Suppressor macrophage treated with lipopolysaccharide for 4 hours (primary cell): Measurements from ENCODE around the gene WDR31.
A peak's percentile ranks its signal among the peaks of the same experiment; 100 is the strongest.
"Not testable (repeated sequence)": the region's sequence is repeated elsewhere in the genome, so short reads cannot be mapped to it uniquely, and the experiment has no call there.

Experiments
- DNase-seq: peaks from one replicate; pipeline ENCODE4 v3.0.0-alpha.2; 2020

WDR31 gene

DNA sequence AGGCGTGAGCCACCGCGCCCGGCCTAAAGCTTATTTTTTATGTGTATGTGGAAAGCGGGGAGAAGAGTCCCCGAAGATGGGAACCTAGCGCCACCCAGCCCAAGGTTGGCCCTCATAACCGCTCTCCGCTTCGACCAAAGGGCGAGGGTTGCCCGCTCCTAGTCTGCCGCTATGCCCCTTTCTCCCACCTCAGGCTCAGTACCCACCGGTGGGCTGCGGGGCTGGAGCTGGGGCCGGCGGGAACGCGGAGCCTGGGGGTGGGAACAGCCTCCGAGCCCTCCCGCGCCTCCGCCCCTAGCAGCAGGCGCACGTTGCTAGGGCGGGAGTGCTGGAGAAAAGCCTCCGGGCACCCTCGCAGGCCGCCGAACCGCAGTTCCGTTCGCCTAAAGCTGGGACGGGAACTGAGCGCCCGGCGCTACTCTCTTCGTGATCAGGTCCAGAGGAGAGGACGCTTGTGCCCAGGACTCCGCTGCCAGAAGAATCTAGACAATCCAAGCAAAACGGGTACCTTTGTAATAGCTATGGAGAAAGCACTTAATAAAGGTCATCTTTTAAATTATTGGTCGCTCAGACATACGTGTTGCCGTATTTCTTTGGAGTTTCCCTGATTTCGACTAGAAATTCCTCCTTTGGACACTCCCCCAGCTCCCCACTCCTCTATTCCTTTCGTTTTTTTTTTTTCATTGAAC, at the start of gene WDR31:
WDR31 (minus strand) TSS at position 265 of the 689 bp plus-strand sequence. CDS start 8,253 bp downstream, outside the sequence.
- DNase-seq: peak; percentile 88

DNA sequence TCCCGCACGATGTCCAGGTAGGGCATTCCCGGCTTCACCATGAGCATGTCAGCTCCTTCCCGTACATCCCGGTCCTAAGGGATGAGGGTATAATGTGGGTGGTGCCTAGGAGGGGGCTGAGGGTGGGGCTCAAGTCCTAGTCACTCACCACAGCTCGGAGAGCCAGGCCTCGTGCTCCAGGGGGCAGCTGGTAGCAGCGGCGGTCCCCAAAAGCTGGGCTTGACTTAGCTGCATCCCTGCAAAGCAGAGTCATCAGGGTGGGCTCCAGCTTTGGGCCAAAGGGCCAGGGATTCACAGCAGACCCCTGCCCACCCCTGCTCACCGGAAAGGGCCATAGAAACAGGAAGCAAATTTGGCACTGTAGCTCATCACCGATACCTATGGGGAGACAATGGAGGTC, 49.4 kb upstream of the WDR31 start:
- DNase-seq: no peak

DNA sequence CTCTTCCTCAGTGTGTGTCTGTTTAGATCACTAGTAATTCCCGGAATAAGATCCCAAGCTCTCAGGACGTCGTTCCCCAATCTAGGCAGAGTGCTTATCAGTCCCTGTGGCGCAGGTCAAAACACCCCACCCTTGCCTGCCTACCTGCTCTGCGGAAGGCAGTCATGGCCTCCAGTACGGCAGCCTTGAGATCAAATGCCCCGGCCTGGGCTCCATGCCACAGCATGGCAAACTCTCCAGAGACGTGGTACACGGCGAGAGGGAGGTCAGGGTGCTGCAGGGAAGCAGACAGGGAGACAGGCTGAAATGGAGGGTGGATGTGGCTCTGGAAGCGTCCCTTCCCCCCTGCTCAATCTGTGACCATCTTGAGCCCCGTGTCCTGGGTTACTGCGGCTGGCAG, 48.8 kb upstream of the WDR31 start:
- DNase-seq: no peak

DNA sequence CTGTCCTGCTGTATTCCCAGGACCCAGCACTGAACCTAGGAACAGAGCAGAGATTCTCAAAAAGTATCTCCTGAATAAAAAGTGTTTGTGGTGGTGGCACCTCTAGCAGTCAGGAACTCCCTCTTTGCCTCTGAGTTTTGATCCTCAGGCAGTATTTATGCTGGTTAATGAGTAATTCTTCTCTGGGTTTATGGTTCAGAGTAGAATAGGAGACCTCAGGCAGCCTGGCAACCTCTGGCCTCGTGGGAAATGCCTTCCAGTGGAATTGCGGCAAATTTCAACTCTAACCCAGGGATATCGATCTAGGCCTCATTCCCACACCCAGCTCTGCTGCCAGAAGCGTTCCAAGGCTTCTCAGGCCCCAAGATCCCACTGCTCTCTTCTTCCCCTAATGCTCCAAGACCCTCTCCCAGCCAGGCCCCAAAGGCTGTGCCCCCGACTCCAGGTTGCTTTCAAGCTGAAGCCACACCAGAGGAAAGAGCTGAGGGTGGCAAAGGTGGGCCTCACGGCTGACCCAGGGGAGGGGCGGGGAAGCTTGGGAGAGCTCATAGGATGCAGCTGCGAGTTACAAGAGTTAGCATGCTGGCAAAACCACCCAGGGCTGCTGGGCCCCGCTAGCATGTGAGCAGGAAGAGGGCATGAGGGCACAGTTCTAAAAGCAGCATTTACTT, 47.6 kb upstream of the WDR31 start:
- DNase-seq: no peak

DNA sequence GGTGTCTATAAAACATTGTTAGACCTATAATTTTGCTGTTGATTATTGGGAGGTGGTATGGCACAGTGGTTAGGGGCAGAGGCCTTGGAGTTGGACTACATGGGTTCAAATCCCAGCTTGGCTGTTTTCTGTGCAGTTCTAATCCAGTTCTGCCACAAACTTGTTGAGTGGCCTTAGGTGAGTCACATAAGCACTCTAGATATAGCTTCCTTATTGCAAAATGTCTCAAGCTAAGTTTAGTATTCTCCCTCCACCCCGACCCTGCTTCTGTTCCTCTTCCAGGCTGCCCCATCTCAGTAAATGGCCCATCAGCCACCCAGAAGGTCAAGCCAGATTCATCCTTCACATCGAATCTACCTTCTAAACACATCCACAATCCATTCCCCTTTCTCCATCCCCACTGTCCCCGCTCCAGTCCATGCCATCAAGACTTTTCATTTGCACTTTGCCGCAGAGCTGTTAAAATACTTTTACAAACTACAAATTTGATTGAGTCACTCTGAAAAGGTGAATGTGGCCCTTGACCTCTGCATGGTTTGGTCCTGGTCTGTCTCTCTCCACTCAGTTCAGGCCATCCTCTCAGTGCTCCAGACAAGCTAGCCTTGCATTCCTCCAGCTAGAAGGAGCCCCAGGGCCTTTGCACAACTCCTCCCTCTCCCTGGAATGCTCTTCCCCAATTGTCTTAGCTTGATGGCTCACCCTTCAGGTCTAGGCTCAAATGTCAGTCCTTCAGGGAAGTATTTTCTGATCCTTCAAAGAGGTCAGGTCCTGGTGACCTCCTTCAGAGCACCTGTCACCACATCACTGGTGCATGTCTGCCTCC, 46.7 kb upstream of the WDR31 start:
- peak; percentile 27 for DNase-seq

DNA sequence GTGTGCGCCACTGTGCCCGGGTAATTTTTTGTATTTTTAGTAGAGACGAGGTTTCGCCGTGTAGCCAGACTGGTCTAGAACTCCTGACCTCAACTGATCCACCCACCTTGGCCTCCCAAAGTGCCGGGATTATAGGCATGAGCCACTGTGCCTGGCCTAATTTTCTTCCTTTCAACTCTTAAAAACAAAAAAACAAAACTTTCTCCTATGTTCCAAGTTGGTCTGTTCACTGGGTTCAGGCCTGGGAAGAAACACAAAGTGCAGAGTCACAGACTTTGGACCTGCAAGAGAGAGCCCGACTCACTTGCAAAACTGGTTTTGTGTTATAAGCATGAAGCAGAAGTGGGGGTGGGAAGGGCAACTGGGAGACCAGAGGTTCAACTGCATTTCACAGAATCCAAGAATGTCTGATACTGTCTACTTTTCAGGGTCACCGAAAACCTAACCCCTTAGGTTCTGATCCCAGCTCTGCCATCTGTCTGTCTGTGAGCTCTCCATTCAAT, 41.9 kb upstream of the WDR31 start:
- DNase-seq: no peak

DNA sequence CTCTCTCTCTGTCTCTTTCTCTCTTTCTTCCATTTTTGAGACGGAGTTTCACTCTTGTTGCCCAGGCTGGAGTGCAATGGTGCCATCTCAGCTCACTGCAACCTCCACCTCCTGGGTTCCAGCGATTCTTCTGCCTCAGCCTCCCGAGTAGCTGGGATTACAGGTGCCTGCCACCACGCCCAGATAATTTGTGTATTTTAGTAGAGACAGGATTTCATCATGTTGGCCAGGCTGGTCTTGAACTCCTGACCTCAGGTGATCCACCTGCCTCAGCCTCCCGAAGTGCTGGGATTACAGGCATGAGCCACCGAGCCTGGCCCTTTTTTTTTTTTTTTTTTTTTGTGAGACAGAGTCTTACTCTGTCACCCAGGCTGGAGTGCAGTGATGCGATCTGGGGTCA, 41.4 kb upstream of the WDR31 start:
- not testable (repeated sequence) for DNase-seq

DNA sequence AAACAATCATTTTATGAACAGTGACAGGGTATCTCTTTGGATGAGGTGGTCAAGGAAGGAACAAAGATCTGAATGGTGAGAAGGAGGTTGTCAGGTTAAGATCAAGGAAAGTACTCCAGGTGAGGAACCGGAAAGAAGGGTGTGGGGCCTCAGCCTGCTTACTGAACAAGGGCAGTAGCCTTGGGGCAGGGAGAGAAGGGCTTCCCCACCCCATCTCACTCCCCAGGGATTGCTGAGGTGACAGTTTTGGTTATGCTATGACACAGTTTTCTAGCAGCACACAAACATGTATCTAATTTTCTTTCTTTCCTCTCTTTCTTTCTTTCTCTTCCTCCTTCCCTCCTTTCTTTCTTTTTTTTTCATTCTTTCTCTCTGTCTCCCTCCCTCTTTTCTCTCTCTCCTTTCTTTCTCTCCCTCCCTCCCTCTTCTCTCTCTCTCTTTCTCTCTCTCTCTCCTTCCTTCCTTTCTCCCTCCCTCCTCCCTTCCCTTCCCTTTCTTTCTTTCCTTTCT, 40.8 kb upstream of the WDR31 start:
- DNase-seq: no peak

DNA sequence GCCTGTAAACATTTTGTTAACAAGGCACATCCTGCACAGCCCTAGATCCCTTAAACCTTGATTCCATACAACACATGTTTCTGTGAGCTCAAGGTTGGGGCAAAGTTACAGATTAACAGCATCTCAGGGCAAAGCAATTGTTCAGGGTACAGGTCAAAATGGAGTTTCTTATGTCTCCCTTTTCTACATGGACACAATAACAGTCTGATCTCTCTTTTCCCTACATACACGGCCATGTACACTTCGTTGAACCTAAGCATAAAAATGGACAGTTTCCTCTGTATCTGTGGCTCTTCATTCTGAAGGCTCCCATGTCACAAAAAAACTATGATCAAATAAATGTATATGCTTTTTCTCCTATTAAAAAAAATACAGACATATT, 39.7 kb upstream of the WDR31 start:
- DNase-seq: not testable (repeated sequence)

DNA sequence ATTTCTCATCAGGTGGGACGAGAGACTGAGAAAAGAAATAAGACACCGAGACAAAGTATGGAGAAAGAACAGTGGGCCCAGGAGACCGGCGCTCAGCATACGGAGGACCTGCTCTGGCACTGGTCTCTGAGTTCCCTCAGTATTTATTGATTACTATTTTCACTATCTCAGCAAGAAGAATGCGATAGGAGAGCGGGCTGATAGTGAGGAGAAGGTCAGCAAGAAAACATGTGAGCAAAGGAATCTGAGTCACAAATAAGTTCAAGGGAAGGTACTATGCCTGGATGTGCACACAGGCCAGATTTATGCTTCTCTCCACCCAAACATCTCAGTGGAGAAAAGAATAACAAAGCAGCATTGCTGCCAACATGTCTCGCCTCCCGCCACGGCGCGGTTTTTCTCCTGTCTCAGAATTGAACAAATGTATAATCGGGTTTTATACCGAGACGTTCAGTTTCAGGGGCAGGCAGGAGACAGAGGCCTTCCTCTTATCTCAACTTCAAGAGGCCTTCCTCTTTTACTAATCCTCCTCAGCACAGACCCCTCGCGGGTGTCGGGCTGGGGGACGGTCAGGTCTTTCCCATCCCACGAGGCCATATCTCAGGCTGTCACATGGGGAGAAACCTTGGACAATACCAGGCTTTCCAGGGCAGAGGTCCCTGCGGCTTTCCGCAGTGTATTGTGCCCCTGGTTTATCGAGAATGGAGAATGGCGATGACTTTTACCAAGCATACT, 39.2 kb upstream of the WDR31 start:
- DNase-seq: not testable (repeated sequence)

DNA sequence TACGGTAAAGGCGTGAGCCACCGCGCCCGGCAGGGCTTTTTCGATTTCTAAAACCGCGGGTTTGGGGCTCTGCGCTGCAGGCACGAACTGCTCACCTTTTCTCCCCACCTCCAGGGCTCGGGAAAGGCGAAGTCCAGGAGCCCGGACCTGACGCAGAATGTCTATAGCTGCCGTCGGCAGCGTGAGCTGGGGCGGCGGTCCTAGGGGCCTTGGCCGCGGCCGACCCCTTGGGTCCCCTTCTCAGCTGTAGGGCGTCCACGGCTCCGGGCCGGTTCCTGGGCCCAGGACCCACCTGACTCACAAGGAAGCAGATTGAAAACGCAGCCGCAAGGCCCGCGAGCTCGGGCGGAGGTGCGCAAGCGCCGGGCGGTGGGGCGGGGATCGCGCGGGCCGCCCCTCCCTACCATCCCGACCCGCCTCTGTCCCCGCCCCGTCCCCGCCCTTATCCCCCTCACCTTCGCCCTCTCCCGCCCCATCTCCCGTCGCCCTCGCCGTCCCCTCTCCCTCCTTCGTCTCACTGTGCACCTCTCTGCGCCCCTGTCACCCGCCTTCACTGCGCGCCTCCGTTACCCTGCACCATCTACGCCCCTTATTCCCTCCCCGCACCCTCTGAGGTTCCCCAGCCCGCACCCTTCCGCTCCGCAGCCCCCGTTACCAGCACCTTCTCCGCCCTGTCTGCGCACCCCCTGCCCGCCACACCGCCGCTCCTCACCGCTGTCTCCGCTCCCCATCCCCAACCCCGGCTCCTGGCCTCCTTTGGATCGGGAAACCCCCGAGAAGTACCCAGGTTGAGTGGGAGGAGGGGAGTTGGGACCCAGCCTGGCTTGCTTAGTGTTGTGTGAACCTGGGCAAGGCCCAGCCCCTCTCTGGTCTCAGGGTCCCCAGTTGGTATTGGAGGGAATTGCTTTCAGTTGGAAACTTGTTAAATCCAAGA, 36.8 kb upstream of the WDR31 start, which contains the start of gene HDHD3:
HDHD3 (minus strand) TSS at position 353 of the 934 bp plus-strand sequence. CDS start 2,632 bp downstream, outside the sequence.
- peak; percentile 81 for DNase-seq

DNA sequence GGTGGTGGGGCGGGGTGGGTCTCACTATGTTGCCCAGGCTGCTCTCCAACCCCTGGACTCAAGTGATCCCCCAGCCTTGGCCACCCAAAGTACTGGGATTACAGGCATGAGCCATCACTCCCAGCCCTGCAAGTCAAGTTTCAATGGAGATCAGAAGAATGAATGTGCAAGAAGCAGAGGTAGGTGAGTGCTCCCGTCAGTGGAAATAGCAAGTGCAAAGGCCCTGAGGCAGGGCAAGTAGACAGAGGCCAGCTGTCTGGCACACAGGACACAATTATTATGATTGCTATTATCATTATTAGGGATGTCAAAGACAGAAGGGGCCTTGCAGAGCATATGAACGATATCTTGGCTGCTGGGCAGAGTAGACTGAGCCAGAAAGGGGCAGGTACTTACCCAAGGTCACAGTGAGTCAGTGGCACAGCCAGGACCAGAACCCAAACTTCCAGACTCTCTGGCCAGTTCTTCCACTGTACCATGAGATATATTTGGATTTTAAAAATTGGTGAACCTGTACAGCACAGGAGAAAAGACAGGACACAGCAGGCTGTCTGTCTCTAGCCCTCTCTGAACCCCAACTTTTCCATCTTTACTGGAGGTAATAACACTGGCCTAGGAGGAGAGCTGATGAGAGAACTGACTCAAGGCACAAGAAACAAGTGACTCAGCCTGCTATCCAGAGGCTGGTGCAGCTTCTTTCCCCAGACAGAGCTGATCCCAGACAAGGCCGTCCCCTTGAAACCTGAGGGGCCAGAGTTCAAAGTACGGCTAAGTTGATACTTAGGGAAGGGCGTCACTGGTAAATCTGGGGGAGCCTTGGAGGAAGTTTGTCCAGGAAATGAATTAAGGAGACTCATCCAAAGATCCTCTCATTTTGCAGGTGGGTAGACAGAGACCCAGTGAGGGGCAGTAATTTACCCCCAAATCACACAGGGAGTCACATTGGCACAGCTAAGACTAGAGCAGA, 35.3 kb upstream of the WDR31 start:
- DNase-seq: no peak

DNA sequence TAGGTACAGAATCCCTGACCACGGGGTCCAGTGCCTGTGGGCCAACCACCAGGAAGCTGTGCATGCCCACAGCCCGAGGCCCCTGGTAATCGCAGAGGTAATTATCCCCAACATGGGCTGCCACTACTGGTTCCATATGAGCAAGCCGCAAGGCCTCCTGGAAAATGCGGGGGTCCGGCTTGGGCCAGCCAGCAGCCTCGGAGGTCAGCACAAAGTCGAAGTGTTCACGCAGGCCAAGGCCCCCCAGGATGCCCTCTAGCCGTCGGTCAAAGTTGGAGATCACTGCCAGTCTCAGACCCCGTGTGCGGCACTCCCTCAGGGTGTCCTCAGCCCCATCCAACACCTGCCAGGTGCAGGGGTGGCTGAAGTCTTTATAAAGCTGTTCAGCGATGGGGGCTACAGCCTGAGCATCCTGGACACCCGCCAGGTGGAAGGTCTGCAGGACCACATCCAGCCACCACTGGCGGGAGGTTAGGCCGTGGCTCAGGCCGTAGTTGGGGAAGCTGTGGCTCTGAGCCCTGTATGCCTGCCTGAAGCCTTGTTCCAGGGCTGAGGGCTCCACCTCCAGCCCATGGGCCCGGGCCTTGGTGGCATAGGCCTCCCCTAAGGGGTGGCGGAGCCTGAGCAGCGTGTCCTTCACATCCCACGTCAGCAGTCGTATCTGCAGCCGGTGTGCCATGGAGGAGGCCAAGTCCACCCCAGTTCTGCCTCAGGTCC, 33.8 kb upstream of the WDR31 start:
- no peak for DNase-seq

DNA sequence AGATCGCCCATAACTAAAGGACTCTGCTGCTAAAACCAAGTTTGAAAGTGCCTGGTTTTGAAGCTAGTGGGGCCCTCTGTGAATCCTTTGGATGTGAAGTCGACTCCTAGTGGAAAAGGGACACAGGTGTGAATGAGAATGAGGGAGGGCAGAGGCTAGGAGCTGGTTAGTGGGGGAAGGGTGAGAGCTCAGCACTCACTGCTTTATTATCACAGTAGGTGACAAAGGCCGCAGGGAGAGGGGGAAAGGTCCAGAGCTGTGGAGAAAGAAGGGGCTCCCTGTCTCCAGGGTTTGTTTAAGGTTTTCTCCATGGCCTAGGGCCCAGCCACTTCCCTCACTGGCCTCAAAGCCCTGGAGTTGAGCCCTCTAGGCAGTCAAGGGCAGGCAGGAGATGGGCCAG, 33.2 kb upstream of the WDR31 start:
- DNase-seq: no peak

DNA sequence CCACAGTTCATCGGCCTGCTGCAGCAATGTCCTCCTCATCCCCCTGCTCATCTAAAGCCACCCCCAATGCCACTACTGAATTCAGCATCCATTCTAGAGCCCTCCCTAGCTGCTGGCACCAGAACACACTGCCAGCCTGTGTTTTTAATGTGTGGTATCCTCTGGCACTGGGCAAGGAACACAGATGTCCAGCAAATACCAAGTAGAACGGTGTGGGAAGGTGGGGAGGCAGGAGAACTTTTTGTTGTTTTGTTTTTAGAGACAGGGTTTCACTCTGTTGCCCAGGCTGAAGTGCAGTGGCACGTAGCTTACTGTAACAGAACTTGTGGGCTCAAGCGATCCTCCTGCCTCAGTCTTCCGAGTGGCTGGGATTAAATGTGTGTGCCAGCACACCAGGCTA, 32.0 kb upstream of the WDR31 start:
- DNase-seq: no peak

DNA sequence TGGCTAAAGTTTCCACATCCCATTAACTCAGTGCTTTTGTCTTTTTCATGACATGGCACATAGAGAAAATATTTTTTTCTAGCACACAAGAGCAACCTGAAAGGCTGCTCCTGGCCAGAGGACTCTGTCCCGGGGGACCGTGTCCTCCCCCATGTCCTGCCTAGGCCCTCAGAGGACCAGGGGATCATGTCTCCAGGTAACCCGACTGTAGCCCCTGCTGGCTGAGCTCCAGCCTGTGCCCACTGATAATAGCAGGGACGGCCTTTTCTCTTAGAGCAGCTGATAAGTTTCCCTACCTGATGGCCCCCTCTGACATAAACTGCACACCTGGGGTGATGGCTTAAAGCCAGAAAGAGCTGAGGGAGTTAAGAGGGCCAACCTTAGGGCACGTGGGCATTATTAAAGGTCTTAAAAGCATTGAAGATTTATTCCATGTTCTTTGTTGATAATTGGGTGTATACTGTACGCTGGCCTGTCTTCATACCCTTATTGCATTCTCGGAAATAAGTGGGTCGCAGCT, 30.8 kb upstream of the WDR31 start:
- no peak for DNase-seq

DNA sequence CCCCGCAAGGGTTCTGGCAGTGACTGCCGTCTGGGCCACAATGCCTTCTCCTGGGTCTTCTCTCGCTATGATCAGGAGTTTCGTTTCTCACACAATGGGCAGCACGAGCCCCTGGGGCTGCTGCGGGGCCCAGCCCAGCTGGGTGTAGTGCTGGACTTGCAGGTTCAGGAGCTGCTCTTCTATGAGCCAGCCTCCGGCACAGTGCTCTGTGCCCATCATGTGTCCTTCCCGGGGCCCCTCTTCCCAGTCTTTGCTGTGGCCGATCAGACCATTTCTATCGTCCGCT, 29.7 kb upstream of the WDR31 start:
- no peak for DNase-seq

DNA sequence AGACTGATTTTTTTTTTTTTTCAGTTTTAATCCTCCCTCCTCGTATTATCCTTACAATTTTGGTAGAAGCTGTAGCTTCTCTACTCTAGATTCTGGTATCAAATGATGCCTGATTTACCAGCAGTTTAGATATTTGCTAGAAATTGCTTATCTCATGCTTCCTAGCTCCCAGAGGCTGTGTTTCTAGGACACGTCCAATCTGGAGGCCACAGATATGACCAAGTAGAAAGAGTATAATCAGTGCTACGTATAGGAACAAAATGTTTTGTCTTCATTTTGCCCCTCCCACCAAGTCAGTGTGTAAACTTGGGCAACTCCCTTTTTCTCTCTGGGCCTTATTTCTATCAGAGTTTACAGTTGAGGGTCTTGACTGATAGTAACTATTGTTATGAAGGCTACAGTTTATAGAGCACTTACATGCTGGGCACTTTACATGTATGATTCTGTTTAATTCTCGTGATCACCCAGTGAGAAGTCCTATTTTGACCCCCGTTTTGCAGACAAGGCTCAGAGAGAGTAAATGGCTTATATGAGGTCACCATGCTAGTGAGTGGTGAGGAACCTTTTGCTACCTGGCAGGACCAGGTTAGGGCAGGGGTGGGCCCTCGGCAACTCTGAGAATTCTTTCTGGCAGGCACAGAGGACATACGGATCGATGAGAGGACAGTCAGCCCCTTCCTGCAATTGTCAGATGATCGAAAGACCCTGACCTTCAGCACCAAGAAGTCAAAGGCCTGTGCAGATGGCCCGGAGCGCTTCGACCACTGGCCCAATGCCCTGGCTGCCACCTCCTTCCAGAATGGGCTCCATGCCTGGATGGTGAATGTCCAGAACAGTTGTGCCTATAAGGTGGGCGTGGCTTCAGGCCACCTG, 29.1 kb upstream of the WDR31 start:
- no peak for DNase-seq
